Subcutaneous abdominal adipose tissue (tissue), 5 donors: ENCODE measurements around the gene KCNMA1.

Experiments
- H3K27ac ChIP-seq: one replicate; pipeline ENCODE4 v1.7.0; 2013; ENCODE audit warnings: low read depth, mild to moderate bottlenecking, inconsistent platforms, low read length, moderate library complexity
- H3K27me3 ChIP-seq, 5 donors: one replicate each; pipeline ENCODE4 v1.7.0; 2013; ENCODE audit warnings: low read length in 5 of 5, inconsistent platforms in 1 of 5; ENCODE audit not compliant: control insufficient read depth in 5 of 5, insufficient read depth in 4 of 5
- H3K36me3 ChIP-seq, 5 donors: one replicate each; pipeline ENCODE4 v1.7.0; 2013; ENCODE audit warnings: low read length in 5 of 5; ENCODE audit not compliant: control insufficient read depth in 5 of 5, insufficient read depth in 5 of 5
- H3K4me1 ChIP-seq, 5 donors: one replicate each; pipeline ENCODE4 v1.7.0; 2013; ENCODE audit warnings: low read length in 5 of 5, mild to moderate bottlenecking in 3 of 5, moderate library complexity in 1 of 5; ENCODE audit not compliant: control insufficient read depth in 5 of 5, insufficient read depth in 5 of 5
- H3K4me3 ChIP-seq, 5 donors: one replicate each; pipeline ENCODE4 v1.7.0; 2013; ENCODE audit warnings: low read length in 5 of 5, low read depth in 1 of 5
- H3K9ac ChIP-seq, 5 donors: one replicate each; pipeline ENCODE4 v1.7.0; 2013; ENCODE audit warnings: low read length in 5 of 5, mild to moderate bottlenecking in 4 of 5, moderate library complexity in 3 of 5
- H3K9me3 ChIP-seq, 5 donors: one replicate each; pipeline ENCODE4 v1.7.0; 2013; ENCODE audit warnings: low read length in 5 of 5; ENCODE audit not compliant: control insufficient read depth in 5 of 5
- donor health status: healthy.
- donor health status: healthy.
- donor health status: healthy.
- donor health status: healthy.
- donor health status: healthy.

Gene KCNMA1

DNA sequence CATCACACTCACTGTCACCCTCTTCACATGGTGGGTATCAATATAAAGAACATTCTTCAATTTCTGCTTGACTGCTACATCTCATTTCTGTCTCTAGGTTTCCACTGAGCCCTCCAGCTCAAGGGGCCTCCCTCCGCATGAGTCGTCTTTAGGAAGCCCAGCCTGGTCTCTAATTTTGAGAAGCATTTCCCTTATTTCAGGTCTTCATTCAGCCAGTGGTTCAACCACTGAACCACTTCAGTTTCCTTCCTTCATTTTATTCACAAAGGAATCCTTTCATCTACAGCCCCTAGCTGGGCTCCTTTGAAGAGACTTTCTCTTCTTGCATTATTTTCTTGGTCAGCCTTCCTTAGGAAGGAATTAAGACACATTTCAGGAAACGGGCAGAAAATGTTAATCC, 257.4 kb downstream of the KCNMA1 start:
- Histone ChIP-seq H3K9ac (no peak overlapping the region), H3K36me3 (no peaks in the 10 kb centered on the region), H3K9me3 (no peaks in the 10 kb centered on the region), H3K27me3 (peaks cover 0 to 13% (median 8%) of the 10 kb centered on the region in 5 donors), H3K4me1 (no peaks in the 10 kb centered on the region), H3K4me3 (no peak overlapping the region), H3K27ac (no peak overlapping the region)

GRCh38 chr10:77378366-77379349, 258.9 kb downstream of the KCNMA1 start:
- Histone ChIP-seq H3K27ac (no peak overlapping the region), H3K36me3 (no peaks in the 10 kb centered on the region), H3K9ac (no peak overlapping the region), H3K4me3 (no peak overlapping the region), H3K27me3 (peaks cover 0 to 10% (median 5%) of the 10 kb centered on the region in 5 donors), H3K9me3 (no peaks in the 10 kb centered on the region), H3K4me1 (no peaks in the 10 kb centered on the region)

GRCh38 chr10:77377678-77378352, 259.8 kb downstream of the KCNMA1 start:
- no peaks in the 10 kb centered on the region for H3K4me1 ChIP-seq
- H3K9me3 ChIP-seq = no peaks in the 10 kb centered on the region
- no peak overlapping the region for H3K27ac ChIP-seq
- H3K9ac ChIP-seq = no peak overlapping the region
- H3K36me3 ChIP-seq = no peaks in the 10 kb centered on the region
- peaks cover 0 to 10% (median 5%) of the 10 kb centered on the region in 5 donors for H3K27me3 ChIP-seq
- H3K4me3 ChIP-seq = no peak overlapping the region

GRCh38 chr10:77377034-77377433, 260.6 kb downstream of the KCNMA1 start:
- H3K4me3 ChIP-seq = no peak overlapping the region
- no peaks in the 10 kb centered on the region for H3K4me1 ChIP-seq
- peaks cover 0 to 10% (median 3%) of the 10 kb centered on the region in 5 donors for H3K27me3 ChIP-seq
- no peaks in the 10 kb centered on the region for H3K36me3 ChIP-seq
- no peak overlapping the region for H3K9ac ChIP-seq
- H3K27ac ChIP-seq = no peak overlapping the region
- no peaks in the 10 kb centered on the region for H3K9me3 ChIP-seq

DNA sequence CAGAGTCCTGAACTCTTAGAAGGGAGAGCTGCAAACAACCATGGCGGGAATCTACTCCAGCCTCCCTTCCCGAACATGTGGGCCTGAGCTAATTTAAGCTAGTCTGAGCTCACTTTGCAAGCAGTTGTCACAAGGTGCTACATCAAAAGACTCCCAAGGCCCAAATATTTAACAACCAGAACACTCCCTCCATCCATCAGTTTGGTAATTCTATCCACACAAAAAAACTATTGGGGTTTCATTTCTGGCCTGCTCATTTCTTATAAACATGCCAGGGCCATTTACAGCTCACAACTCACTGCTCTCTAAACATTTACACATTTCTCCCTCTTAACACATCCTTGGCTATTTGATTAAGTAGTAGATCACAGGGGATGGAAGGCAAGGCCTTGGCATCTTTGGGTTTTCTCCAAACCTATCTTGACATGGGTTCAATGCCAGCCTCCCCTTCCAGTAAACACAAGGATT, 263.4 kb downstream of the KCNMA1 start:
- Histone ChIP-seq H3K27me3 (peaks cover 0 to 8% (median 0%) of the 10 kb centered on the region in 5 donors), H3K4me3 (no peak overlapping the region), H3K36me3 (no peaks in the 10 kb centered on the region), H3K4me1 (no peaks in the 10 kb centered on the region), H3K9me3 (peaks cover 0 to 4% (median 2%) of the 10 kb centered on the region in 5 donors), H3K9ac (no peak overlapping the region), H3K27ac (no peak overlapping the region)

GRCh38 chr10:77371848-77372799, 265.5 kb downstream of the KCNMA1 start:
- peaks cover 5 to 18% (median 13%) of the 10 kb centered on the region in 5 donors for H3K9me3 ChIP-seq
- H3K36me3 ChIP-seq = no peaks in the 10 kb centered on the region
- H3K4me3 ChIP-seq = no peak overlapping the region
- peaks cover 0 to 7% (median 0%) of the 10 kb centered on the region in 5 donors for H3K27me3 ChIP-seq
- H3K9ac ChIP-seq = no peak overlapping the region
- H3K4me1 ChIP-seq = no peaks in the 10 kb centered on the region
- H3K27ac ChIP-seq = no peak overlapping the region

- Histone ChIP-seq H3K4me1 (no peaks in the 10 kb centered on the region), H3K9ac (no peak overlapping the region), H3K4me3 (no peak overlapping the region), H3K36me3 (no peaks in the 10 kb centered on the region), H3K27ac (no peak overlapping the region), H3K9me3 (peaks cover 5 to 18% (median 13%) of the 10 kb centered on the region in 5 donors), H3K27me3 (peaks cover 0 to 6% (median 0%) of the 10 kb centered on the region in 5 donors)
Measured at GRCh38 chr10:77371421-77371820, 266.2 kb downstream of the KCNMA1 start.

DNA sequence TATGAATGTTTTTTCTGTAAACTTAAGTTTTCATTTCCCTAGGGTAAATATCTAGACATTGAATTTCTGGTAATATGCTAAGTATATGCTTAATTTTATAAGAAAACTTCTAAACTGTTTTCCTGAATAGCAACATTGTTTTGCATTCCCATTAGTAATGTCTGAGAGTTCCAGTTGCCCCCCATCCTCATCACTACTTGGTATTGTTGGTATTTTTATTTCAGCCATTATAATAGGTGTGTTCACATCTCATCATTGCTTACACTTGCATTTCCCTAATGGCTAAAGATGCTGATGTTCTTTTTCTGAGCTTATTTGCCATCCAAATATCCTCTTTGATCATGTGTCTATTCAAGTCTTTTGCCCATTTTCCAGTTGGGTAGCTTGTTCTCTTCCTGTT, 269.6 kb downstream of the KCNMA1 start:
- H3K27ac ChIP-seq = no peak overlapping the region
- H3K4me3 ChIP-seq = no peak overlapping the region
- H3K27me3 ChIP-seq = no peaks in the 10 kb centered on the region
- H3K9me3 ChIP-seq = peaks cover 5 to 18% (median 13%) of the 10 kb centered on the region in 5 donors
- H3K36me3 ChIP-seq = no peaks in the 10 kb centered on the region
- H3K9ac ChIP-seq = no peak overlapping the region
- no peaks in the 10 kb centered on the region for H3K4me1 ChIP-seq

DNA sequence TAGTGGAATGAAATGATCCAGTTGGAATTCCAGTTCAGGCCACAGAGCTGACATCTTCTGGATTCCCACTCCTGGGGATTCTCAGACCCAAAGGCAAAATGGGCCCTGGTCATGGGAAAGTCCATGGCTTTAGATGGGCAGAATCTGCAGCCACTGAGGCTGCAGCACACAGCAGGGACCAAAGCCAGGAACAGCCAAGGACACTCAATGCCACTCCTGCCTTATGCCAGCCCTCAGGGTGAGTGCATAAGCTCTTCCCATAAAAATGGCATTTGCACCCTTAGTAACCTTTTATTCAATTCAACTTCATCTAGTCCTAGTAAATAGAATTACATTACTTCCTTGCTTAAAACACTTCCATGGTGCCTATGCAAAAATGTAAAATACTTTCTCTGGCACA, 274.4 kb downstream of the KCNMA1 start:
- no peak overlapping the region for H3K4me3 ChIP-seq
- no peak overlapping the region for H3K27ac ChIP-seq
- H3K27me3 ChIP-seq = peaks cover 0 to 3% (median 0%) of the 10 kb centered on the region in 5 donors
- H3K9ac ChIP-seq = no peak overlapping the region
- H3K36me3 ChIP-seq = no peaks in the 10 kb centered on the region
- H3K9me3 ChIP-seq = peaks cover 0 to 7% (median 3%) of the 10 kb centered on the region in 5 donors
- H3K4me1 ChIP-seq = no peaks in the 10 kb centered on the region
